HPDE6-E6E7 (cell line): ENCODE results near the gene DSN1.
"Not testable (repeated sequence)": the region's sequence is repeated elsewhere in the genome, so short reads cannot be mapped to it uniquely, and the experiment has no call there.

ENCODE experiments used
- DNase-seq: peaks from one replicate; pipeline ENCODE4 v3.0.0; 2011; ENCODE audit warnings: missing footprints; ENCODE audit errors: extremely low spot score

DSN1 gene, protein sequence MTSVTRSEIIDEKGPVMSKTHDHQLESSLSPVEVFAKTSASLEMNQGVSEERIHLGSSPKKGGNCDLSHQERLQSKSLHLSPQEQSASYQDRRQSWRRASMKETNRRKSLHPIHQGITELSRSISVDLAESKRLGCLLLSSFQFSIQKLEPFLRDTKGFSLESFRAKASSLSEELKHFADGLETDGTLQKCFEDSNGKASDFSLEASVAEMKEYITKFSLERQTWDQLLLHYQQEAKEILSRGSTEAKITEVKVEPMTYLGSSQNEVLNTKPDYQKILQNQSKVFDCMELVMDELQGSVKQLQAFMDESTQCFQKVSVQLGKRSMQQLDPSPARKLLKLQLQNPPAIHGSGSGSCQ

DNA sequence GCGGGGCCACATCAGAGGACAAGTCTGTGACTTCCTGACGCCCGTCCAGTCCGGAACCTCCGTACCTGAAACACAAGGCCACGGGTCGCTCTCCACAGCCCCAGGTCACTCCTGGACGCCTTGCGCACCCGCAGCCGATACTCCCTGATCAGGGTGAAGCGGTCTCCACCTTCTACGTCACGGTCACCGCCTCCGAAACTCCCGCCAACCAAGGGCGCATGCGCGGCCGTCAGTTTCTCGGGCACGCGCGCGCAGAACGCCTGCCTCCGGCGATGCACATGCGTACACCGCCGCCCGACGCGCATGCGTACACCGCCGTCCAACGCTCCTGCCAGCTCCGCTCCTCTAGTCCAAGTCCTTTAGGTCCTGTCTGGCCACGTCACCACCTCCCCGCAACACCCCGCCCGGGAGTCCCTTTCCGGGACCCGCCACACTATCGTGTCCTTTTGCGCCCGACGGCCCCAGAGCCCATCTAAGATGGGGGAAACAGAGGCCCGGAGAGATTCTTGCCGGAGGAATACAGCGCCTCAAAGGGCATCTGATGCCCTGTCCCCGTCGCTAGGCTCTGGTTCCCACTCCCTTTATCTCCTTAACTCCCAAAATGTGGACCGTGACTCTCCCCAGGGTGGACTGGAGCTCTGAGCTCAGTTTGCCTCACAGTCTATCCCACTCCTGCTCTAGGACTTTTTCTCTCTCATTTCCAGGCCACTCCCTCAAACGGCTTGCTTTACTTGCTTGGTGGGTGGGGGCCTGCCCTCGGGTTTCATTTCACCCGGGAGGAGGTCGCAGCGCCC is at the start of gene DSN1:
DSN1 (minus strand) TSS at position 167 of the 794 bp plus-strand sequence. CDS start 2,305 bp downstream, outside the sequence.
- DNase-seq, result peak; percentile 99

DNA sequence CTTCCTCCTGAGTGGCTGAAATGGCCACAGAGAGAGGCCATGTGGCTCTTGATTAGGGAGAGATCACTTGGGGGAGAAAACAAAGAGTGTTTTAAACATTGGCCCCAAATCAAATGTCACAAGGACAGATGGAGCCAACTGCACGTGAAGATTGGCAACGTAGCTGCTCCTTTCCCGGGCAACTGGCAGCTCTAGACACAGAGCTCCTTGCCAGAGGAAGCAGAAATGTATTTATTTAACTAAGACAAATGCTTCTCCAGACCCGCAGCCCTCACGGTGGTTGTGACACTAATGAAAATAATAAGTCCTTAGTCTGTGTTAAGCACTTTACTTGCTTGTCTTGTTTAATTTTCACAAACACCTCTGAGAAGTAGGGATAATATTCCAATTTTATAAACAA is 49.6 kb upstream of the DSN1 start:
- no peak for DNase-seq

DNA sequence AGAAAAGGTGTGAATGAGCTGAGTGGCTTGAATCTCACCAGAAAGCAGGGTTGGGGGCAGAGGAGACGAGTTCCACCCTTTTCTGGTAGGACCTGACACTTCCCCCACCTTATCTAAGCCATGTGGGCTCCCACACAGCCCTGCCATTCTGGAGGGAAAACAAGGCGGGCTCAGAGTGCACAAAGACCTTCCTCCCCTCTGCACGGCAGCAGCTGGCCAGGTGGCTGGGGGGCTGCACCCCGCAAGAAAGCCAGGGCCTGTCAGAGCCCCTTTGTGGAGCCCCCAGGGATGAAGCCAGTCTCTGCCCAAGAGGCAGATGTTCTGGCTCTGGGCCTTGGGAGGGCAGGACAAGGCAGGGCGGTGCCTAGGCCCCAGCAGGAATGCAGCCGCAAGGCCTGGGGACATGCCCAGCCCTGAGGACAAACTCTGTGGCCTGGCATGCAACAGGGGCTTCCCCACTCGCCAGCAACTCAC is 48.4 kb upstream of the DSN1 start:
- DNase-seq, result no peak

DNA sequence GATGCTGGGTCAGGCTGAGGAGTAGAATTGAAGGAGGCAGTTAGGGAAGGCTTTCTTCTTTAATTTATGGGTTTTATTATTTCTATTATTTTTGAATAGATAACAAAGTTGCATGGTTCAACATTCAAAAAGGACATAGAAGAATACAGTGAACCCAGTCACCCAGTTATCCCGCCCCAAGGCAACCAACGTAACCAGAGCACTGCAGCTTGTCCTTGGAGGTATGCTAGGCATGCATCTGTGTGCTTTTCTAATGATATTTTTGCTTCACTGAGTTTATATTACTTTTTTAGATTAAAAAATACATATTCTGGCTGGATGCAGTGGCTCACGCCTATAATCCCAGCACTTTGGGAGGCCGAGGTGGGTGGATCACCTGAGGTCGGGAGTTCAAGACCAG is 47.4 kb upstream of the DSN1 start:
- DNase-seq, result no peak

DNA sequence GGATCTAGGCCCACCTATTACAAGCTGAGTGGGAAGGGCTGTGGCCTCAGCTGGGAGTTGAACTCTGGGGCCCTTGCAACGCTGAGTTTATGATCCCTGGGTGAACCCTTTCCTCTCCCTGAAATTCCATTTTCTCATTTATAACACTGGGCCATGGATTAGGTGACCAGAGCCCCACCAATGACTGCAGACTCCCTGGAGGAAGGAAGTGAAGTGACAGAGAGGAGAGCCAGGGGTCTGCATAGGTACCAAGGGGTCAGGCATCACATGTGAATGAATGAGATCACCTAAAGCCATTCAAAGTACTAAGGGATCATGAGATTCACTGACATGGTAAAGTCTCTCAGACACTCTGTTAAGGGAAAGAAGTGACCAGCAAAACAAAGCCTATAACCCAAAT is 46.5 kb upstream of the DSN1 start:
- DNase-seq, result no peak

DNA sequence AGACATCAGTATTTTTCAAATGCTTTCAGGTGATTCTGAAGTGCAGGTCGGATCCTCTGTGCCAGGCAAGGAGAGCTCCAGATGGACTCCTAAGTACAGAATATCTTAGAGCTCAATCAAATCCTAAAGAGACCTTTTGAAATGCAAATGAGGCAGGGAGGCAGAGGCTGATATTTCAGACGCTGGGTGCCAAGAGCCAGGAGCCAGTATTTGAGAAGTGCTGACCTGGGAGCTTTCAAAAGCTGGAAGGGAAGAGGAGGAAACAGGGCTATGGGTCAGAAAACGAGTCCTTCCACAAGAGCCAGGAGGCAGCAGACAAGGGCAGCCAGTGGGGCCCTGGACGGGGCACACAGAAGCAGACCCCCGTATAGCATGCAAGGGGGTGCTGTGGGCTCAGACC is 46.1 kb upstream of the DSN1 start:
- DNase-seq, result no peak

DNA sequence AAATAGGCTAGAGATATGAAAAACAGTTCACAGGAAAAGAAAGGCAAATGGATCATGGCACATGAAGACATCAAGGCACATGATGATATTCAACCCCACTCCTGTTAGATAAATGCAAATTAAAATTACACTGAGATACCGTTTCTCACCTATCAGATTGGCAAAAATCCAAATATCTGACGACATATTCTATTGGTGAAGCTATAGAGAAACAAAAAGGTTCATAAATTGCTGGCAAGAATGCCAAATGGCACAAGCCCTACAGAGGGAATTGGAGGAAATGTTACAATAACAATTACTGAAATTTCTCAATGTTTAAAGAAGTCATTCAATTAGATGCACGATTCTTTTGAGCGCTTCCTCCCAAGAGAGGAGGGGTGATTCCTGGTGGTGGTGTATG is 45.3 kb upstream of the DSN1 start:
- DNase-seq, result no peak

DNA sequence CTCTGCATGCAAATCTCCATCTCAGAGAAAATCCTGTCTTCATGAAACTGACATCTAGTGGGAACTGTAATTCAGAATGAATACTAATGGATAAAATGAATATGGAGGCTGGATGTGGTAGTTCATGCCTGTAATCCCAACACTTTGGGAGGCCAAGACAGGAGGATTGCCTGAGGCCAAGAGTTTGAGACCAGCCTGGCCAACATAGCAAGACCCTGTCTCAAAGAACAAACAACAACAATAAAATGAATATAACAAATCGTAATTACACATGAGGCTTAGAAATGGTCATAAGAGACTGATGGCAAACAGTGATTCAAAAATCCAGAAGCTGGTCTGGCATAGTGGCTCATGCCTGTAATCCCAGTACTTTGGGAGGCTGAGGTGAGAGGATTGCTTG is 44.6 kb upstream of the DSN1 start:
- DNase-seq, result no peak

DNA sequence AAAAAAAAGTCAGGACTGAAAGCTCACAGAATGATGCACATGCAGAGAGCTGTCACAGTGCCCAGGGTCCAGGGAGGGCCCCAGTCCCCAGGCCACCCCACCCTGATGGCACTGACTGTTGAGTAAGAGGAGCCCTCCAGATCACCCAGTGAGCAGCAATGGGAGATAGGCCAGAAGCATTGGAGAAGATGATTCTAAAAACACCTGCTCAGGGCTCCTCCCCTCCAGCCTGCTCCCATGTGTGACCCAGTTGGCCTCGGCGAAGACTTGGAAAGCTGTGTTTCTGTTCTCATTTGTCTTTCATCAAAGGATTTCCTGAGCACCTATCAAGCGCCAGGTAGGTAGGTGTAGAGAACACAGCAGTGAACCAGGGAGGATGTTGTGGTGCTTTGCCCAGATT is 43.9 kb upstream of the DSN1 start:
- DNase-seq, result no peak

DNA sequence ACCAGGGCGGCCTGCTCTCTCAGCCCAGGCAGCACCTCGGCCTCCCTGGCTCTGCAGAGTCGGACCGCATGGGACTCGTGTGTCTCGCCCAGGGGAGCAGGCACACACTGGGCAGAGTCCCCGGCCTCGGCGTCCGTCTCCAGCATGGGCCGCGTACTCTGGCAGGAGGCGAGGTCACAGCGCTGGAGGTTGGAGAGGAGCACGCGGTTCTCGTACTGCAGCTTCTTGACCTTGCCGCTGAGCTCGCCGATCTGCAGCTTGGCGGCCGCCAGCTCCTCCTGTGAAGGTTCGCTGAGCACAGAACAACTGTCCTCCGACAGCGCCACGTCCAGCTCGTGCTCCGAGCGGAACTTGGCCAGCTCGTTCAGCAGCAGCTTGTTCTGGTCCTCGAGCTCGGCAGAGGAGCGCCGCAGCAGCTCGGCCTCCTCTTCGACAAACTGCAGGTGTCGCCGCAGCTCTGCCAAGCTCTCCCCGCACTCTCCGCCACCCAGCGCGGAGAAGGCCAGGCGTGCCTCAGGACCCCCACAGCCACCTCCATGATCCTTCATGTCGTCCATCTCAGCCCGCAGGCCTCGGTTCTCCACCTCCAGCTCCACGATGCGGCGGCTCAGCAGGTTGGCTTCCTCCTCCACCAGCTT is 42.0 kb upstream of the DSN1 start:
- DNase-seq, result no peak

DNA sequence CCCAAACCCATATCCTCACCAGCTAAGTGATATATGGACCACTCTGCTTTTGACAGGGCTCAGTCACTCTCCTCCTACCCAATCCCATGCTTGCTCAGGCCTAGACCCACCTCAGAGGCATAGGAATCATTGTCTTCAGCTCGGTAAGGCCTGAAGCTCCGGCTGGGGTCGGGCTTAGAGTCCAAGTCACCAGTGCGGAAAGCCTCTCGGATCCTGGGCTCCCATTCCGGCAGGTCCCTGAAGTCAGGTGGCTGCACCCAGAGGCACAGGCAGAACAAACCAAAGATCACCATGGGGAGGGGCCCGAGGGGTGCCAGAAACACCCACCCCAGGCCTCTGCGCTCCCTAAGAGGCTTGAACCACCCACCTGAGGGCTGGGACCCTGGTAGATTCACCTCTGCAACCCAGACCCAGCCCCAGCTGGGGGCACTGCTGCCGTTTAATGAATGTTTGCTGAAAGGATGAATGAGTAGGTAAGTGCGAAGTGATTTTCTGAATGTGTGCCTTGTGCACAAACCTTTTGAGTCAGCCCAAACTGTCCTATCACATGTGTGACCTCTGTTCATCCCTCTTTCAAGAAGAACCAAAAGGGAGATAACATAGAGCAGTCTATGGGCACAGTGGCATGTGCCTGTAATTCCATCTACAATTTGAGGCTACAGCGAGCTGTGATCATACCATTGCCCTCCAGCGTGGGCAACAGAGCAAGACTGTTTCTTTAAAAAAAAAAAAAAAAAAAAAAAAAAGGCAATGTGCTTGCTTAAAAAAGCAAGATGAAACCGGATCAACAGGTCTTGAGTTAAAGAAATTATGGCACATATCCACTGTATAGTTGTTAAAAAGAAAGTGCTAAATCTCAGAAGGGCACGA is 39.3 kb upstream of the DSN1 start:
- no peak for DNase-seq

DNA sequence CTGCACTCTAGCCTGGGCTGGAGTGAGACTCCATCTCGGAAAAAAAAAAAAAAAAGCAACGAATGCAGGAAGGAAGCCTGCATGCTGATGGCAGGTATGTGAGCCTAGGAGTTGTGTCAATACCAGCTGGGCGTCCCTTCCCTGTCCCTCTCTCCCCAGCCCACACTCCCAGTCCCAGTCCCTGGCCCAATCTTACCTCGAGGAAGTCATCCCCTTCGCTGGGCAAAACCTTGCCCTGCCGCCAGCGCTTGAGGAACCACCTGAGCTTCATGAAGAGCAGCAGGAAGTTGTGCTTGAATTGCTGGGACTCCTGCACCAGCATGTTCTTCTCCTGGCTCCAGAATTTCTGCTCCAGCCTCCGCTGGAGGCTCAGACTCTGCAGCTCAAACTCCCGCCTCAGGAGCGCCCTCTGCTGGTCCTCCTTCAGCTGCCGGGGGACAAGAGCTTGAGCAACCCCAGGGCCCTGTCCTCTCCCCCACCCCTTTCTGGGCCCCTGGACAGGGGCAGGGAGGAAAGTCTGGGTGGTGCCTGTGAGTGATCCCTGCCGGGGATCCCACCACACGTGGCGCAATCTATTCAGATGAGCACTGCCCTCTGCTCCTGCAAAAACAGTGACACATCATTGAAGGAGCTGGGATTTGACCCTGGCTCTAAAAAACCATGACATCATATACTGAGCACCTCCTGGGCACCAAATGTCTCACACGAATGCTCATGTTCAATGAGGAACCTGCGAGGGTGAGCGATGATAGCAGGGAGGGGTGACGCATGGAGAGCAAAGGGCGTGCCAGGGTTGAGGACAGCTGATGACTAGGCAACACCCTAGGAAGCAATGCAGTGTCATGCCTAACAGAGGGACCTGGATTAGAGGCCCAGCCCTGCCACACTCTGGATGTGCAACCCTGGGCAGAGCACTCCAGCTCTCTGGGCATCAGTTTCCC is 35.0 kb upstream of the DSN1 start:
- DNase-seq, result peak; percentile 98

DNA sequence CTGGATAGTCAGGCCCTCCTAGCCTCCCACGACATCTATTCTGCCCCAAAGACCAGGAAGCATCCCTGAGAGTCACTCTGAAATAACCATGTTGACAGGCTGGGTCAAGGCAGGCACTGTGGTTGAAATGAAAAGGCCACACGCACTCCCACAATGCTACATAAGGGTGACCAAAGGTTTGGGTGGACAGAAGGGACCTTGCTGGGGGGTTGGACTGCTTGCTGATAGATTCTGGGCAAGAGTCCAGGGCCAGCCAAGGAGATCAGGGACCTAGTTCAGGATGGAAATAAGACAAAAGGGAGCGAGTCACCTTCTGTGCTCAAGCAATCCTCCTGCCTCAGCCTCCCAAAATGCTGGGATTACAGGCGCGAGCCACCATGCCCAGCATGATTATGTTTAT is 32.5 kb upstream of the DSN1 start:
- DNase-seq, result no peak

DNA sequence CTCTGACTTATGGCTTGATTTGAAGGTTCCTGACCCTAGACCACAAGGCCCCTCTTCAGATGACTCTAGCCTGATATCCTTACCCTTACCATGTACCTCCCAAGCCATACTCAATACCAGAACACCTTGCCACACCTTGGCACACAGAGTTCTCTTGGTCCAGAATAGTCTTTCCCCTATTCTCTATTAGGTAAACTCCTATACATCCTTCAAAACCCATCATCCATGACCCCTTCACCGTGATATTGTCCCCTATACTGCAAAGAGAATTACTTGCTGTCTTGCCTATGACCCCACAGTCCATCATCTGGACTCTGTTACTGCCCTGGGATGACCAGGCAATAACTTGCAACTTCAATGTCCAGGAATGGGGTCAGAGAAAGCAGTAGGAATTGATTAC is 31.8 kb upstream of the DSN1 start:
- DNase-seq, result no peak

DNA sequence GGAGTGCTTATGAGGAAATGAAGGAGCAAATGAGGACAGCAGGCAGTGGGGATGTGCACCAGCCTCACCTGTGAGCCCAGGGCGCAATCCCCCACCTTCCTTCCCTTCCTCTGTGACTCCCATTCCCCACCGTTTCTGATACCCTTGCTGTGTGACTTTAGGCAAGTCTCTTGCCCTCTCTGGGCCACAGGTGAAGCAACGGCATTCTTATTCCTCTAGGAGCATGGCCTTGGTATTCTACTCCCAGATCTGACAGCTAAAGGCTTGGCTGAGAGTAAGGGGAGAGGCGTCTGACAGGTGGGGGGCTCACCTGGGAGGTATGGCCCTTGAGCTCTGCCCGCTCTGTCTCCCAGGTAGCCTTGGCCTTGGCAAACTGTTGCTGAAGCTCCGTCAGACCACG is 30.9 kb upstream of the DSN1 start:
- DNase-seq, result no peak

DNA sequence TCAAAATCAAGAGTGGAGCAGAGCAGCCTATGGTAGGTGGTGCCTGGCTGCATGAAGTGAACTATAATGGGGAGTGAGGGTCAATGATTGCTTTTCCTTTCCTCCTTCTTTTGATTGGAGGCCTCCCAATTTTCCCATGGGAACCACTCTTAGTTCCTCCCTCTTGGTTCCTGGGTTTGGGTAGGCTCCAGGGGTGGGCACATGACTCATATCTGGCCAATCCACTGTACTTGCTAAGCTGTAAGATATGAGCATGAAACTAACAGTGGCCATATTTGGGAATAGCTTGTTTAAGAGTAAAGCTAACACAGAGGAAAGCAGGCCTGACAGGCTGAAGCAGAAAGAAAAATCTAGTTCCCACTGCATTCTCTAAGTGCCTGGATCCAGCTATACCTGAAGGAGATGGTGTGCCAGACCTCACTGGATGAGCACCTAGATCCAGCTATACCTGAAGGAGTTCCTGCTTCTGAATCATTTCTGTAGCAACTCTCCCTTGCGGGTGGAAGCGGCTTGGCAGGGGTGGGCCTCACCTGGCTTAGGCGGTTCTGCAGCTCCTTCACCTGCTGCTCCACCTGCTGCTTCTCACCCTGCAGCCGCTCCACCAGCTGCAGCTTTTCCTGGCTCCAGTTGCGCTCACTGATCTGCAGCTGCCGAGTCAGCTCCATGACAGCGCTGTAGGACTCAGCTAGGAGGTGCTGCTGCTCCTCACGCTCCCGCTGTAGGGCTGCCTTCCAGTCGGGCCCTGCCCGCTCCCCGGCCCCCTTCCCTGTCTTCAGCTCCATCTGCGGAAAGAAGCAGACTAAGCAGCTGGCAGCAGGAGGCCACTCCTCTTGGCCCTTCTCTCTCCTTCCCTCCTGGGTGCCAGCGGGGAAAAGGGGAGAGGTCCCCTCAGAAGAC is 29.0 kb upstream of the DSN1 start:
- no peak for DNase-seq

DNA sequence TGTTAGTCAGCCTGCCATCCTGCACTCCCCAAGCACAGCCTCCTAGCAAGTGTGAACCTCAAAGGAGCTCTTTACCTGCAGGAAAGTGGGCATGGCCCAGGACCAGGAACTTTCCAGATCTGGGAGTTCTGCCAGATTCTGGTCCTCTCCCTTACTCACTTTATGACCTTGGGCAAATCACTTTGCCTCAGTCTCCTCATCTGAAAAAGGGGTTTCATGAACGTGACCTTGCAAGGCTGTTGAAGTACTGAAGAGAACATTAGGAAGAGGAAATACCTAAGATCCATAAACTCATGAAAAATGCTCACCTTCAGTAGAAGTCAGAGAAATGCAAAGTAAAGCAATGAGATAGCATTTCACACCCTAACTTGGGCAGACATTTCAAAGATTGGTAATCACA is 26.8 kb upstream of the DSN1 start:
- DNase-seq, result no peak

DNA sequence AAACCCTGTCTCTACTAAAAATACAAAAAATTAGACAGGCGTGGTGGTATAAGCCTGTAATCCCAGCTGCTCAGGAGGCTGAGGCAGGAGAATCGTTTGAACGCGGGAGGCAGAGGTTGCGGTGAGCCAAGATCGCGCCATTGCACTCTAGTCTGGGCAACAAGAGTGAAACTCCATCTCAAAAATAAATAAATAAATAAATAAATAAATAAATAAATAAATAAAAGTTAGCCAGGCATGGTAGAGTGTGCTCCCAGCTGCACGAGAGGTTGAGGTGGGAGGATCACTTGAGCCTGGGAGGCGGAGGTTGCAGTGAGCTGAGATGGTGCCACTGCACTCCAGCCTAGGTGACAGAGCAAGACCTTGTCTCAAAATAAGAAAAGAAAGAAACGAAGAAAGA is 25.8 kb upstream of the DSN1 start:
- DNase-seq, result not testable (repeated sequence)

DNA sequence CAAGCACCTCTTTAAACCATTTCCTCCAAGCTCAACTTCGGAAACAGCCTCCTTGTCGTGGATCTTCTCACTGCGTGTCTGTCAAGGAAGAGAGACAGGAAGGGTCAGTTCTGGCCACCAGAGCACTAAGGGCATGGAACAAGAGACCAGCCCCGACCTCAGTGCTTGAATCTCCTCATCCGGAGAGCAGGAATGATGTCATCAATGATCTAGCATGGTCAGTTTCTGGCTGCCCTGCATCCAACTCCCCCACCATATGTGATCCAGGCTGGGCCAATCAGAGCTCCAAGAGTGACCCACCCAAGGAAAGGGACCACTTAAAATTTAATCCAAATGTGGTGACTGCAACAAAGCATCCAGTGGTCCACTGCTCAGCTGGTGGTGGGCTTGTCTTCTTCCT is 23.3 kb upstream of the DSN1 start:
- DNase-seq, result no peak

DNA sequence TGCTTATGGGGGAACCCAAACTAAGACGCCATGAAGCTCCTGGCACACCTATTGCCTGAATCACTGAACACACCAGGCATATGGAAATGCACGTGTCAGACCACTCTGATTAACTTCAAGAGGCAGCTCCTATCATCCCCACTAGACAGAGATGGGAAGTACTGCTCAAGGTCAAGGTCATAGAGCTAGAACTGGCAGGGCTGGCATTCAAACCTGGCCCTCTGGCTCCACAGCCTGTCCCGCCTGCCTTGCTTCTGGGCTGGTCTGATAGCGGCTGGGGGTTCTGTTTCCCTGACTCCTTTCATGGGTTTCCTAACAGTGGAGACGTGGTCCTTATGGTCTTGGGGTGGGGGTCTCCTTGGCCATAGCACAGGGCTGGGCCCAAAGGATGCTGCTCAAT is 22.6 kb upstream of the DSN1 start:
- DNase-seq, result no peak
